ENCODE results near the gene CACNA2D1.

GRCh38 chr7:82109288-82109687 is 334.3 kb downstream of the CACNA2D1 start:
- no peak for TF ChIP-seq EP300 (IDR thresholded peaks at IDR 0.05; ENCODE audit: borderline replicate concordance)
- TF ChIP-seq EGR1 (IDR thresholded peaks at IDR 0.05) = no peak
- no peak for TF ChIP-seq RAD21 (IDR thresholded peaks at IDR 0.05; ENCODE audit: low read depth)

Data from Ishikawa (cell line).